ENCODE data around the gene CREBBP.

- TF ChIP-seq CTCF (IDR thresholded peaks at IDR 0.05; ENCODE audit: extremely low read depth in 1 of 2, insufficient read depth in 1 of 2, low read depth in 1 of 2, low read length in 2 of 2): no peak
- TF ChIP-seq FOS (IDR thresholded peaks at IDR 0.05; ENCODE audit: borderline replicate concordance, insufficient read depth, low read length): no peak
- TF ChIP-seq POLR2A (IDR thresholded peaks at IDR 0.05; ENCODE audit: low read depth, low read length): no peak
- TF ChIP-seq EZH2 (IDR thresholded peaks at IDR 0.05; ENCODE audit: borderline replicate concordance, low read depth, low read length, severe bottlenecking): no peak
- TF ChIP-seq POLR2AphosphoS5 (IDR thresholded peaks at IDR 0.05; ENCODE audit: insufficient read depth, low read depth, low read length): no peak
These were observed 92.4 kb downstream of the CREBBP start for GRCh38 chr16:3787924-3788661.

Measured in endothelial cell of umbilical vein (primary cell).